Endothelial cell of umbilical vein (primary cell): ENCODE measurements around the gene CNN2. TPM values are rescaled to one million over a fixed set of nuclear protein-coding genes. Genes with fewer than 3 reads are reported as not detected.
A peak's percentile ranks its signal among the peaks of the same experiment; 100 is the strongest.

Experiments used
- BruUV-seq: library from RNA; stranded (reverse); fragments of 400-500 nt; replicated peaks from 2 replicates; lab custom pipeline; 2021; lab: Mats Ljungman, UMichigan
- CTCF ChIA-PET: fragments of 300-600, 350-600 bp; sonication (Branson Sonifier 250); formaldehyde crosslinking; loops from one replicate; lab custom pipeline; 2021; ENCODE audit warnings: antibody characterized with exemption, inconsistent platforms; lab: Charles Lee
- POLR2A ChIA-PET: fragments of 300-600, 350-600 bp; sonication (Branson Sonifier 250); formaldehyde crosslinking; loops from one replicate; lab custom pipeline; 2021; ENCODE audit warnings: antibody characterized with exemption, inconsistent platforms; lab: Charles Lee
- DNase-seq: peaks from one replicate; pipeline ENCODE4 v3.0.0-alpha.2; 2011; ENCODE audit warnings: low read depth, low spot score
- FAIRE-seq: peaks from 2 replicates; lab custom pipeline; 2011; peaks lifted over from hg19 to GRCh38; lab: Jason Lieb, UNC
- H2AFZ ChIP-seq: 2 replicates; pipeline ENCODE4 v1.6.0; 2012; ENCODE audit warnings: low read depth, low read length, control low read depth, inconsistent platforms
- H3K27ac ChIP-seq: 2 replicates; pipeline ENCODE4 v1.5.1; 2011; ENCODE audit warnings: low read depth, mild to moderate bottlenecking, control low read depth, low read length, moderate library complexity; ENCODE audit not compliant: insufficient read depth
- H3K27me3 ChIP-seq, 2 experiments: 2 replicates each; pipeline versions ENCODE4 v1.6.0 to v1.6.1; 2011; ENCODE audit warnings: low read length in 2 of 2, mixed read lengths in 1 of 2; ENCODE audit not compliant: control insufficient read depth in 2 of 2, insufficient read depth in 2 of 2
- H3K36me3 ChIP-seq, 2 experiments: 2 replicates in 1 of 2; 3 replicates in 1 of 2; pipeline ENCODE4 v1.5.1; 2011; ENCODE audit warnings: low read length in 2 of 2, mild to moderate bottlenecking in 1 of 2, moderate library complexity in 1 of 2; ENCODE audit not compliant: control insufficient read depth in 2 of 2, insufficient read depth in 2 of 2; ENCODE audit errors: extremely low read depth in 1 of 2
- H3K4me1 ChIP-seq: 3 replicates; pipeline ENCODE4 v1.5.1; 2011; ENCODE audit warnings: mild to moderate bottlenecking, low read length; ENCODE audit not compliant: control insufficient read depth, insufficient read depth; ENCODE audit errors: extremely low read depth
- H3K4me2 ChIP-seq: 2 replicates; pipeline ENCODE4 v1.6.1; 2011; ENCODE audit warnings: low read length, control low read depth, mixed read lengths; ENCODE audit not compliant: insufficient read depth
- H3K4me3 ChIP-seq, 3 experiments: fragments of 200-600 bp in 1 of 3; sonication (generic), shearing (Covaris generic) in 1 of 3; replicated peaks in 1 of 3; 2 replicates each; pipeline ENCODE4 v1.5.1; 2011 to 2016; ENCODE audit warnings: control low read depth in 3 of 3, low read length in 3 of 3, mild to moderate bottlenecking in 2 of 3, inconsistent platforms in 1 of 3, low read depth in 1 of 3, moderate library complexity in 1 of 3; ENCODE audit not compliant: insufficient read depth in 1 of 3
- H3K79me2 ChIP-seq: 2 replicates; pipeline ENCODE4 v1.6.0; 2012; ENCODE audit warnings: low read length, inconsistent platforms; ENCODE audit not compliant: control insufficient read depth, insufficient read depth
- H3K9ac ChIP-seq: replicated peaks from 2 replicates; pipeline ENCODE3; 2011; ENCODE audit warnings: low read length, control low read depth; ENCODE audit not compliant: insufficient read depth; ENCODE audit errors: extremely low read depth
- H3K9me1 ChIP-seq: replicated peaks from 3 replicates; pipeline ENCODE4 v1.6.0; 2011; ENCODE audit warnings: mild to moderate bottlenecking, low read length; ENCODE audit not compliant: control insufficient read depth, insufficient read depth; ENCODE audit errors: extremely low read depth
- H3K9me3 ChIP-seq: replicated peaks from 2 replicates; pipeline ENCODE4 v1.5.1; 2012; ENCODE audit warnings: low read length, inconsistent platforms; ENCODE audit not compliant: control insufficient read depth, insufficient read depth
- H4K20me1 ChIP-seq: replicated peaks from 2 replicates; pipeline ENCODE3; 2011; ENCODE audit warnings: mild to moderate bottlenecking, low read length; ENCODE audit not compliant: control insufficient read depth, insufficient read depth; ENCODE audit errors: extremely low read depth
- CTCF ChIP-seq, 2 donors: IDR thresholded peaks; 1 replicate in 1 of 2; 2 replicates in 1 of 2; pipeline ENCODE4 v1.5.1; 2011; ENCODE audit warnings: low read length in 2 of 2, mild to moderate bottlenecking in 2 of 2, moderate library complexity in 2 of 2, control low read depth in 1 of 2, inconsistent platforms in 1 of 2, low read depth in 1 of 2; ENCODE audit not compliant: insufficient read depth in 1 of 2; ENCODE audit errors: extremely low read depth in 1 of 2
- EZH2 ChIP-seq: IDR thresholded peaks from 2 replicates; pipeline ENCODE4 v1.6.1; 2012; ENCODE audit warnings: borderline replicate concordance, low read depth, mild to moderate bottlenecking, moderate library complexity, low read length, inconsistent platforms; ENCODE audit not compliant: severe bottlenecking
- FOS ChIP-seq: IDR thresholded peaks from 2 replicates; pipeline ENCODE4 v1.6.1; 2011; ENCODE audit warnings: mild to moderate bottlenecking, low read length, moderate library complexity, borderline replicate concordance; ENCODE audit not compliant: insufficient read depth
- GATA2 ChIP-seq: IDR thresholded peaks from 2 replicates; pipeline ENCODE4 v1.7.0; 2011; ENCODE audit warnings: low read depth, mild to moderate bottlenecking, moderate library complexity, mixed read lengths, low read length; ENCODE audit not compliant: insufficient read length, insufficient read depth
- JUN ChIP-seq: IDR thresholded peaks from 2 replicates; pipeline ENCODE4 v1.6.1; 2011; ENCODE audit warnings: borderline replicate concordance, low read depth; ENCODE audit not compliant: insufficient read length, insufficient read depth
- MAX ChIP-seq: IDR thresholded peaks from 2 replicates; pipeline ENCODE4 v1.6.1; 2011; ENCODE audit not compliant: insufficient read depth, insufficient read length
- MYC ChIP-seq: IDR thresholded peaks from one replicate; pipeline ENCODE4 v1.6.1; 2011; ENCODE audit warnings: mild to moderate bottlenecking, low read depth, low read length
- POLR2A ChIP-seq: IDR thresholded peaks from 2 replicates; pipeline ENCODE4 v1.6.1; 2012; ENCODE audit warnings: low read depth, mild to moderate bottlenecking, control low read depth, low read length
- POLR2AphosphoS5 ChIP-seq: IDR thresholded peaks from 2 replicates; pipeline ENCODE4 v1.6.1; 2012; ENCODE audit warnings: low read depth, mild to moderate bottlenecking, control low read depth, low read length, moderate library complexity; ENCODE audit not compliant: insufficient read depth
- dilution Hi-C: fragments of 300-500 bp; cut with MboI; formaldehyde crosslinking; loops from one replicate; pipeline ENCODE4 v1.15.0; 2019; ENCODE audit warnings: low sequenced_read_pairs; ENCODE audit not compliant: extremely low pct_ligation_motif_present
- intact Hi-C: fragments of 100-400 bp; cut with micrococcal nuclease; formaldehyde crosslinking; loops from one replicate; pipeline ENCODE4 v1.10.0; 2022
- polyA plus RNA-seq, 4 experiments: library from polyadenylated mRNA; depleted of rRNA in 3 of 4; stranded (reverse) in 3 of 4; unstranded in 1 of 4; fragments of >200 nt; gene quantifications; 2 replicates each; pipeline versions ENCODE4 v1.2.1 to v1.2.3, GENCODE V29; 2011 to 2012; ENCODE audit warnings: missing spikeins in 1 of 4
- total RNA-seq: library from RNA; stranded (reverse); gene quantifications from 2 replicates; pipeline ENCODE4 v1.2.3, GENCODE V29; 2021

CNN2 gene
- total and polyA plus RNA-seq, 2 donors (not counting 3 experiments of a cell fraction or from before 2014, with no cell fraction given): 207 to 286 TPM

GRCh38 chr19:1019616-1019961, 6.8 kb upstream of the CNN2 start:
- intact Hi-C loops: no loop called here
- peaks cover 63% of the 10 kb centered on the region for H3K79me2 ChIP-seq

More at GRCh38 chr19:1019616-1019961, 6.8 kb upstream of the CNN2 start:
- peaks cover 40% of the 10 kb centered on the region for H3K4me1 ChIP-seq
- no peak overlapping the region for H2AFZ ChIP-seq
- H3K9me1 ChIP-seq: no peaks in the 10 kb centered on the region
- no peaks in the 10 kb centered on the region for H4K20me1 ChIP-seq
- peak overlapping the region; percentile 86 for H3K4me2 ChIP-seq
- peak overlapping the region; percentile 80 to 90 (median 88) for H3K4me3 ChIP-seq
- H3K9ac ChIP-seq: peak overlapping the region; percentile 93
- no TSS peak for BruUV-seq
- dilution Hi-C loops: no loop called here
- H3K36me3 ChIP-seq: peaks cover 0 to 3% of the 10 kb centered on the region in 2 experiments
- H3K9me3 ChIP-seq: no peaks in the 10 kb centered on the region
- CTCF ChIA-PET: interaction anchor here (0.6 kb wide), 1 partner anchor 85 kb away, joined by 3 read pairs; no protein-coding TSS in a partner anchor
- TF ChIP-seq JUN: no peak
- TF ChIP-seq MAX: no peak
- no peak for TF ChIP-seq POLR2A
- TF ChIP-seq GATA2: no peak
- no peak for TF ChIP-seq EZH2
- TF ChIP-seq MYC: no peak
- TF ChIP-seq POLR2AphosphoS5: no peak
- no peak for TF ChIP-seq CTCF (IDR thresholded peaks at IDR 0.05; ENCODE audit: extremely low read depth in 1 of 2, insufficient read depth in 1 of 2, low read depth in 1 of 2, low read length in 2 of 2)
- no peak for TF ChIP-seq FOS
- no peak overlapping the region for H3K27ac ChIP-seq
- no peak for DNase-seq
- FAIRE-seq: no peak
- POLR2A ChIA-PET: no interaction called here
- no peaks in the 10 kb centered on the region for H3K27me3 ChIP-seq
